HEK293 (cell line): ENCODE measurements around the gene MCIDAS.

Source experiments
- CTCF ChIA-PET: fragments of 350-600 bp; formaldehyde crosslinking; extraction: SDS; loops from one replicate; lab custom pipeline; 2021; ENCODE audit warnings: antibody characterized with exemption; lab: Yijun Ruan, JAX
- POLR2A ChIA-PET: fragments of 300-600 bp; formaldehyde crosslinking; extraction: SDS; loops from one replicate; lab custom pipeline; 2020; ENCODE audit warnings: antibody characterized with exemption, inconsistent platforms; lab: Yijun Ruan, JAX
- H3K27ac ChIP-seq: fragments of 200-500 bp; sonication (Bioruptor generic); 2 replicates; pipeline ENCODE4 v1.5.1; 2014; ENCODE audit warnings: low read depth, low read length, control low read depth, inconsistent platforms; ENCODE audit errors: extremely low read depth
- H3K36me3 ChIP-seq, 2 experiments: fragments of 200-500 bp in 1 of 2; sonication (Bioruptor generic) in 1 of 2; 1 replicate in 1 of 2; 2 replicates in 1 of 2; pipeline ENCODE4 v1.5.1; 2014 to 2017; ENCODE audit warnings: inconsistent platforms in 2 of 2, low read length in 2 of 2; ENCODE audit not compliant: control insufficient read depth in 2 of 2, insufficient read depth in 1 of 2
- H3K4me1 ChIP-seq: fragments of 200-500 bp; sonication (Bioruptor generic); 2 replicates; pipeline ENCODE4 v1.5.1; 2014; ENCODE audit warnings: mild to moderate bottlenecking, low read length, inconsistent platforms; ENCODE audit not compliant: control insufficient read depth, insufficient read depth
- H3K4me3 ChIP-seq: 2 replicates; pipeline ENCODE4 v1.5.1; 2011; ENCODE audit warnings: low read depth, mild to moderate bottlenecking, control low read depth, low read length, moderate library complexity
- H3K9me3 ChIP-seq: fragments of 200-500 bp; sonication (Bioruptor generic); 2 replicates; pipeline ENCODE4 v1.5.1; 2014; ENCODE audit warnings: low read depth, low read length, inconsistent platforms; ENCODE audit not compliant: control insufficient read depth, insufficient read depth
- HIC1 ChIP-seq: fragments of 450-650 bp; formaldehyde crosslinking; IDR thresholded peaks from 2 replicates; pipeline ENCODE4 v1.5.1; 2016; ENCODE audit warnings: missing biosample characterization, missing genetic modification characterization
- HOXC10 ChIP-seq: sonication (generic); formaldehyde crosslinking; IDR thresholded peaks from 2 replicates; pipeline ENCODE4 v1.8.1; 2023; ENCODE audit warnings: mild to moderate bottlenecking, missing genetic modification reagents
- PRDM10 ChIP-seq: fragments of 450-650 bp; formaldehyde crosslinking; IDR thresholded peaks from 2 replicates; pipeline ENCODE4 v1.5.1; 2016; ENCODE audit warnings: missing biosample characterization, missing genetic modification characterization
- SCRT2 ChIP-seq: fragments of 450-650 bp; formaldehyde crosslinking; IDR thresholded peaks from 2 replicates; pipeline ENCODE4 v1.5.1; 2016; ENCODE audit warnings: missing biosample characterization, missing genetic modification characterization
- ZIC2 ChIP-seq: fragments of 450-650 bp; formaldehyde crosslinking; IDR thresholded peaks from 2 replicates; pipeline ENCODE4 v1.5.1; 2016; ENCODE audit warnings: missing biosample characterization, missing genetic modification characterization
- ZNF133 ChIP-seq: fragments of 450-650 bp; formaldehyde crosslinking; IDR thresholded peaks from 2 replicates; pipeline ENCODE4 v1.5.1; 2016; ENCODE audit warnings: missing biosample characterization, missing genetic modification characterization
- ZNF324 ChIP-seq: fragments of 450-650 bp; formaldehyde crosslinking; IDR thresholded peaks from 2 replicates; pipeline ENCODE4 v1.5.1; 2016; ENCODE audit warnings: missing biosample characterization, missing genetic modification characterization
- ZNF362 ChIP-seq: fragments of 450-650 bp; formaldehyde crosslinking; IDR thresholded peaks from 2 replicates; pipeline ENCODE4 v1.5.1; 2016; ENCODE audit warnings: missing biosample characterization, missing genetic modification characterization
- ZNF37A ChIP-seq: fragments of 450-650 bp; IDR thresholded peaks from 2 replicates; pipeline ENCODE4 v1.5.1; 2018; ENCODE audit warnings: missing biosample characterization, missing genetic modification characterization
- ZNF391 ChIP-seq: fragments of 450-650 bp; formaldehyde crosslinking; IDR thresholded peaks from 2 replicates; pipeline ENCODE4 v1.5.1; 2016; ENCODE audit warnings: low read depth, missing biosample characterization, missing genetic modification characterization, borderline replicate concordance
- ZNF398 ChIP-seq: fragments of 450-650 bp; formaldehyde crosslinking; IDR thresholded peaks from 2 replicates; pipeline ENCODE4 v1.5.1; 2017; ENCODE audit warnings: missing biosample characterization, missing genetic modification characterization
- ZNF433 ChIP-seq: fragments of 450-650 bp; formaldehyde crosslinking; IDR thresholded peaks from 2 replicates; pipeline ENCODE4 v1.5.1; 2016; ENCODE audit warnings: missing biosample characterization, missing genetic modification characterization, low read depth
- ZNF48 ChIP-seq: fragments of 450-650 bp; formaldehyde crosslinking; IDR thresholded peaks from 2 replicates; pipeline ENCODE4 v1.5.1; 2016; ENCODE audit warnings: missing biosample characterization, missing genetic modification characterization
- ZNF558 ChIP-seq: fragments of 450-650 bp; formaldehyde crosslinking; IDR thresholded peaks from 2 replicates; pipeline ENCODE4 v1.5.1; 2016; ENCODE audit warnings: missing biosample characterization, missing genetic modification characterization
- ZNF624 ChIP-seq: fragments of 450-650 bp; formaldehyde crosslinking; IDR thresholded peaks from 2 replicates; pipeline ENCODE4 v1.5.1; 2017; ENCODE audit warnings: missing biosample characterization, missing genetic modification characterization
- ZNF768 ChIP-seq: fragments of 450-650 bp; formaldehyde crosslinking; IDR thresholded peaks from 2 replicates; pipeline ENCODE4 v1.5.1; 2018; ENCODE audit warnings: missing biosample characterization, mild to moderate bottlenecking, missing genetic modification characterization
- ZNF792 ChIP-seq: fragments of 450-650 bp; formaldehyde crosslinking; IDR thresholded peaks from 2 replicates; pipeline ENCODE4 v1.5.1; 2016; ENCODE audit warnings: missing biosample characterization, missing genetic modification characterization
- ZNF837 ChIP-seq: fragments of 450-650 bp; formaldehyde crosslinking; IDR thresholded peaks from 2 replicates; pipeline ENCODE4 v1.5.1; 2016; ENCODE audit warnings: missing biosample characterization, missing genetic modification characterization
- ZSCAN23 ChIP-seq: fragments of 450-650 bp; formaldehyde crosslinking; IDR thresholded peaks from 2 replicates; pipeline ENCODE4 v1.5.1; 2016; ENCODE audit warnings: missing biosample characterization, missing genetic modification characterization
- ZSCAN5A ChIP-seq: fragments of 450-650 bp; formaldehyde crosslinking; IDR thresholded peaks from 2 replicates; pipeline ENCODE4 v1.5.1; 2016; ENCODE audit warnings: missing biosample characterization, missing genetic modification characterization

The MCIDAS gene

DNA sequence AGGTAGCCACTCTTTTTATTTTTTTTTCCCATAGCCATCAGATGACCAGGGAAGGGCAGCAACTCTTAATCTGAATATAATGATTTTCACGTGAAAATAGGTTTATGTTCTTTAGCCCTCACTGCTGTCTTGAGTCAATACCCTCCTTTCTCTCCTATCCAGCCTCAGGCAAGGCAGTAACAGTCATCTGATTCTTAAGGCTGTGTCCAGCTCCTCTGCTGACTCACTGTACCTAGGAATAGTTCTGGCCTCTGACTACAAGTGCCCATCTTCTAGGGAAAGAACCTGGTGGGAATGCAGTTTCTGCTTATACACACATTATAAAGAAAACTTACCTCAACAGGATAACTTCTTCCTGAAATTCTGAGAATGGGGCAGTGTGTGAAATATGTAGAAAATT lies 49.7 kb upstream of the MCIDAS start:
- POLR2A ChIA-PET = no interaction called here
- CTCF ChIA-PET = interaction anchor here (0.6 kb wide), 1 partner anchor 8 kb away, joined by 3 read pairs; no protein-coding TSS in a partner anchor
- Histone ChIP-seq H3K27ac (no peak overlapping the region), H3K36me3 (peaks cover 86 to 90% of the 10 kb centered on the region in 2 experiments), H3K4me3 (no peak overlapping the region), H3K9me3 (no peaks in the 10 kb centered on the region), H3K4me1 (no peaks in the 10 kb centered on the region)
- TF ChIP-seq ZNF433 (tag by site-specific recombination) (no peak), ZNF133 (tag by site-specific recombination) (no peak), ZNF558 (no peak), ZNF768 (tag by site-specific recombination) (no peak), ZNF48 (tag by site-specific recombination) (no peak), HOXC10 (CRISPR knock-in tag) (no peak), PRDM10 (tag by site-specific recombination) (no peak), ZNF324 (tag by site-specific recombination) (no peak), HIC1 (tag by site-specific recombination) (no peak), ZSCAN23 (no peak), ZSCAN5A (tag by site-specific recombination) (no peak), ZNF792 (tag by site-specific recombination) (no peak), ZNF837 (no peak), ZNF37A (tag by site-specific recombination) (no peak), ZNF391 (no peak), ZNF398 (tag by site-specific recombination) (no peak)
- TF ChIP-seq, all 188 proteins: peak for 0

DNA sequence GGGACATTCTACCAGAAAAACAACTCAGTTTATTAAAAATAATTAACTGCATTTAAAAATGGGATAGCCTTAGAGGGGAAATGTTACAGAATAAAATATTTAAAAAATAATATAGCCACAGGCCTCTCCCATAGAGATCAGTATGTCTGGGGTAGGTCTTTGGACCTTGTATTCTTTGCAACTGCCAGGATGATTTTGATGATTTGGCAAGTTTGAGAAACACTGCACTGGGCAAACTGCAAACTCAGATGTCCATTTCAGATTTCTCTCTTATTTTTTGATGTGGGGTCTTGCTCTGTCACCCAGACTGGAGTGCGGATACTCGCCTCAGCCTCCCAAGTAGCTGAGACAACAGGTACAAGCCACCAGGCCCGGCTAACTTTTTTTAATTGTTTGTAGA lies 31.2 kb upstream of the MCIDAS start:
- peaks cover 52 to 76% of the 10 kb centered on the region in 2 experiments for H3K36me3 ChIP-seq
- CTCF ChIA-PET = interaction anchor here (0.6 to 1.8 kb wide), 2 partner anchors 32 to 132 kb away, joined by 3 to 5 read pairs; no protein-coding TSS in a partner anchor
- no peak for TF ChIP-seq ZNF624 (tag by site-specific recombination)
- TF ChIP-seq SCRT2 (tag by site-specific recombination) = no peak
- TF ChIP-seq ZNF362 (tag by site-specific recombination) = no peak
- no peak for TF ChIP-seq ZIC2 (tag by site-specific recombination)

More for the DNA sequence above, 31.2 kb upstream of the MCIDAS start:
- H3K9me3 ChIP-seq = no peaks in the 10 kb centered on the region
- no peak overlapping the region for H3K27ac ChIP-seq
- POLR2A ChIA-PET = no interaction called here
- no peaks in the 10 kb centered on the region for H3K4me1 ChIP-seq
- no peak overlapping the region for H3K4me3 ChIP-seq
